ENCODE data around the gene ANTXR1.

The ANTXR1 gene

GRCh38 chr2:69196327-69197117, 183.5 kb downstream of the ANTXR1 start:
- intact Hi-C loops (cut with DNase I; ENCODE audit: low total_unique reads), result no loop called here
- peak overlapping the region; percentile 56 to 70 for H3K27ac ChIP-seq
- H3K4me3 ChIP-seq, result no peak overlapping the region
- no peak for DNase-seq
- TF ChIP-seq CTCF (IDR thresholded peaks at IDR 0.05), result no peak
- peaks cover 17 to 39% (median 33%) of the 10 kb centered on the region in 3 donors for H3K36me3 ChIP-seq
- H3K9me3 ChIP-seq, result no peaks in the 10 kb centered on the region
- no peaks in the 10 kb centered on the region for H3K27me3 ChIP-seq
- H3K4me1 ChIP-seq, result peaks cover 0 to 45% (median 15%) of the 10 kb centered on the region in 4 donors

DNA sequence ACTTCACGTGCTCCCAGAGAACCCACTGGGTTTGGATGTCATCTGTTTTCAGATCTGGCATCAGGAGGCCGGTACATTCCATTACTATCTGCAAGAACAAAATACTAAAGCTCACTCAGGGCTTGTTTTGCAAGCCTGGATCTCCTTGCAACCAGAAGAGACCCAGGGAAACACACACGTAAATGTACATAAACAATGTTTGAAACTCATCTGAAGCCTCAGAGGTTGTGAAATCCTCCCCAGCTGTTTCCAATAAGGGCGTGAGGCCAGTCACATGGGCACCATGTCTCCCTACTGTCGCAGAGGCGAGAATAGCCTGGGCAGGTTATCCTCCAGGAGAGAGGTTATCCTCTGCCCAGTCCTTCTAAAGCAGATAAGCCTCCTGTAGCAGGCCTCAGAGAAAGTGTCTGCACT, 187.1 kb downstream of the ANTXR1 start:
- H3K9me3 ChIP-seq, result no peaks in the 10 kb centered on the region
- H3K27ac ChIP-seq, result peak overlapping the region; percentile 36 to 58
- peaks cover 0 to 59% (median 15%) of the 10 kb centered on the region in 4 donors for H3K4me1 ChIP-seq
- H3K36me3 ChIP-seq, result peaks cover 0 to 36% (median 16%) of the 10 kb centered on the region in 3 donors
- H3K4me3 ChIP-seq, result no peak overlapping the region
- intact Hi-C loops (cut with DNase I; ENCODE audit: low total_unique reads), result no loop called here
- DNase-seq, result peak; percentile 75 to 81
- no peaks in the 10 kb centered on the region for H3K27me3 ChIP-seq
- no peak for TF ChIP-seq CTCF (IDR thresholded peaks at IDR 0.05)

GRCh38 chr2:69201259-69201658, 188.3 kb downstream of the ANTXR1 start:
- H3K27me3 ChIP-seq, result no peaks in the 10 kb centered on the region
- TF ChIP-seq CTCF (IDR thresholded peaks at IDR 0.05), result no peak
- intact Hi-C loops (cut with DNase I; ENCODE audit: low total_unique reads), result no loop called here

DNA sequence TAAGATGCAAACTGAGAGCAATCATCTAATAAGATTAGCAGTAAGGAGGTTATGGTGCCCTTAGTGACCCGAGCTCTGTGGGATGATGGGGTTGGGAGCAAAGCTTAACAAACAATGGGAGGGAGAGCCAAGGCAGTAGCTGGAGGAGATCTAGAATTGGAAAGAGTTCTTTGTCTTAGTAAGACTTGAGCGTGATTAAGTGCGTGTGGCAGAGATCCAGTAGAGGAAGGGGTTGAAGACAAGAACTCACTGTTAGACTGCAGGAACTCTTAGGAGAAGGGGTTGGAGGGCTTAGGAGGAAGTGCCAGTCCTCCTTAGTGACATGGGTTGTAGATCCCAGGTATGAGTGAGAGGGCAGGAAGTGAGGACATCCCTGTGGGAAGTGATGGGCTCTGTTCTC, 189.3 kb downstream of the ANTXR1 start:
- H3K27me3 ChIP-seq, result no peaks in the 10 kb centered on the region
- peak overlapping the region; percentile 6 to 23 for H3K27ac ChIP-seq
- TF ChIP-seq CTCF (IDR thresholded peaks at IDR 0.05), result no peak
- DNase-seq, result no peak
- H3K4me1 ChIP-seq, result peaks cover 0 to 53% (median 7%) of the 10 kb centered on the region in 4 donors
- H3K4me3 ChIP-seq, result no peak overlapping the region
- H3K9me3 ChIP-seq, result no peaks in the 10 kb centered on the region
- intact Hi-C loops (cut with DNase I; ENCODE audit: low total_unique reads), result no loop called here
- peaks cover 0 to 33% (median 9%) of the 10 kb centered on the region in 3 donors for H3K36me3 ChIP-seq

More at GRCh38 chr2:69201259-69201658, 188.3 kb downstream of the ANTXR1 start:
- Histone ChIP-seq H3K4me1 (peaks cover 0 to 53% (median 16%) of the 10 kb centered on the region in 4 donors), H3K4me3 (no peak overlapping the region), H3K27ac (peak overlapping the region; percentile 36 to 58), H3K36me3 (peaks cover 0 to 39% (median 15%) of the 10 kb centered on the region in 3 donors), H3K9me3 (no peaks in the 10 kb centered on the region)
- DNase-seq, result no peak

DNA sequence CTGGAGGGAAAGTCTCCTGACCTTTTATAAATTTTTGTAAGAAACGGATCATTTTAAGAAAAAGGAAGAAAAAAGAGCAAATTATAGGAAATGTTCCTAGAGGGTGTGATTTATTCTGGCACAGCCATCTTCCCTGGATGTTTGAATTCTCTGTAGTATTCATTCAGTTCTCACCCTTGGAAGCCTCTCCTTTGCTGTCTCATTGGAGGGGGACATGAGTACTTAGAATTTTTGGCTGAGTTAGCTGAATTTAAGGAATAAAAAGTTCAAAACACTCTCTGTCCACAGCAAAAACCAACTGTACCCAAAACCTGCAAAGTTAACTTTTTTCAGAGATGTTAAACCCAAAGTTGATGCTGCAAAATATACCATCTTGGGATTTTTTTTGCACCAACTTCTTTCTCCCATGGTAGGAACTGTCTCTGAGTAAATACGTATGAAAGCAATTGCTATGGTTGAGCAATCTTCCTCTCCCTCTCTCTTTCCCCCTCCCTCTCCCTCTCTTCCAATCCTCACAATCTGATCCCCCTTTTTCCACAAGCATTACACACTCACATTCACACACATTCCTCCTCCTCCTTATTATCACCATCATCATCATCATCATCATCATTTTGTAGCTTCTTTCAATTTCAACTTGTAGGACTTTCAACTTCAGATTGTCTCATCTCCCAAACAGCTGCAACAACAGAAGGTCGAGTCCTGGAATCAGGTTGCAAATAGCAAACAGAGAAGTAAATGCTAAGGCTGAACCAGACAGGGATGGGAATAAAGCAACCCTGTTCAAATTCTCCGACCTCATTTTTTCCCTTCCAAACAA, 190.4 kb downstream of the ANTXR1 start:
- intact Hi-C loops (cut with DNase I; ENCODE audit: low total_unique reads), result no loop called here

More for the DNA sequence above, 190.4 kb downstream of the ANTXR1 start:
- peaks cover 0 to 53% (median 7%) of the 10 kb centered on the region in 4 donors for H3K4me1 ChIP-seq
- no peak for TF ChIP-seq CTCF (IDR thresholded peaks at IDR 0.05)
- no peak overlapping the region for H3K4me3 ChIP-seq
- peaks cover 0 to 30% (median 3%) of the 10 kb centered on the region in 3 donors for H3K36me3 ChIP-seq
- H3K9me3 ChIP-seq, result no peaks in the 10 kb centered on the region
- no peak for DNase-seq
- H3K27ac ChIP-seq, result peak overlapping the region; percentile 17 to 23
- H3K27me3 ChIP-seq, result no peaks in the 10 kb centered on the region
